Endometrial microvascular endothelial cells (primary cell): Measurements from ENCODE around the gene ADCY9. TPM values are rescaled to one million over a fixed set of nuclear protein-coding genes. Genes with fewer than 3 reads are reported as not detected.

Experiments used
- in situ Hi-C: cut with HindIII; loops from 2 replicates; pipeline ENCODE4 v1.10.0; 2017; ENCODE audit warnings: low sequenced_read_pairs, low pct_unique_long_range_greater_than_20kb; ENCODE audit errors: inconsistent ontology term
- total RNA-seq: library from RNA; depleted of rRNA; stranded (reverse); fragments of >200 nt; gene quantifications from one replicate; pipeline ENCODE4 v1.2.3, GENCODE V29; 2015; ENCODE audit errors: inconsistent ontology term

ADCY9 gene
- total RNA-seq, 1 donor from 2014 or later = 24.2 TPM

DNA sequence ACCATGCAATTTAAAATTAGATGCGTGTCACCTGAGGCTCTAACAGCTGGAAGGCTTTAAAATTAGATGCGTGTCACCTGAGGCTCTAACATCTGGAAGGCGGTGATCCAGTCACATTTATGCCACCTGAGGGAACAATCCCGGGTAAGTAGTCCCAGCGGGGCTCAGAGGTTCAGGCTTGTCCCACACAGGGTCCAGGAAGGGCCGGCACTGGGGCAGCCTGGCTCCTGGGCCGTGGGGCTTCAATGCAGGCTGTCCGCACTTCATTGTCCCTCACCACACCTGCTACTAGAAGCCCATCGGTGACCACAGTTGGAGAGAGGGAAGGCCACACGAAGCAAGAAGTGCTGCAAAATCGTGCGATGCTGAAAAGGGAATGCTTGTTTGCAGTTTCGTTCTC, 15.4 kb upstream of the ADCY9 start:
- in situ Hi-C loops = no loop called here

DNA sequence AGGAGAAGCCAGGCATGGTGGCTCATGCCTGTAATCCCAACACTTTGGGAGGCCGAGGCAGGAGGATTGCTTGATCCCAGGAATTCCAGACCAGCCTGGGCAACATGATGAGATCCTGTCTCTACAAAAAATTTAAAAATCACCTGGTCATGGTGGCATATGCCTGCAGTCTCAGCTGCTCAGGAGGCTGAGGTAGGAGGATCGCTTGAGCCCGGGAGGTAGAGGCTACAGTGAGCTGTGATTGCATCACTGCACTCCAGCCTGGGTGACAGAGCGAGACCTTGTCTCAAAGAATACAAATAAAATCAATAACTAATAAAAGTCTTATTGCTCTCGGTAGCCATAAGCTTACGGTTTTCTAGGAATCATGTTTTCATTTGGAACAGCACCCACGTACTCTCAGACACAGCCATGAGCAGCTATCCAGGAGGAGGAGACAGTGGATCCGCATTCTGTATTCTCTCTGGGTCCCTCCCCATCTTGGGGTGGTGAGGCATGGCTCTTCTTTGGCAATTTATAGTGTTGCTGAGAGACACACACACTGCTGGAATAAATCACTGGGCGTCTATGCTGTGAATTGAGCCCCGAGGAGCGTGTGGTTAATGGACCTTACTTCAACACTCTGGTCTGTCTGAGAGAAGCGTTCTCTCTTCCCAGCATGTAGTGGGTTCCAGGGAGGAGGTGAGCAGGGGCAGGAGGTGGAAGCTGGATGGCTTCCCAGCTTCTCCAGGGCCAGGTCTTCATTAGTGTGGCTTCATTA, 8.5 kb upstream of the ADCY9 start:
- in situ Hi-C loops = no loop called here

DNA sequence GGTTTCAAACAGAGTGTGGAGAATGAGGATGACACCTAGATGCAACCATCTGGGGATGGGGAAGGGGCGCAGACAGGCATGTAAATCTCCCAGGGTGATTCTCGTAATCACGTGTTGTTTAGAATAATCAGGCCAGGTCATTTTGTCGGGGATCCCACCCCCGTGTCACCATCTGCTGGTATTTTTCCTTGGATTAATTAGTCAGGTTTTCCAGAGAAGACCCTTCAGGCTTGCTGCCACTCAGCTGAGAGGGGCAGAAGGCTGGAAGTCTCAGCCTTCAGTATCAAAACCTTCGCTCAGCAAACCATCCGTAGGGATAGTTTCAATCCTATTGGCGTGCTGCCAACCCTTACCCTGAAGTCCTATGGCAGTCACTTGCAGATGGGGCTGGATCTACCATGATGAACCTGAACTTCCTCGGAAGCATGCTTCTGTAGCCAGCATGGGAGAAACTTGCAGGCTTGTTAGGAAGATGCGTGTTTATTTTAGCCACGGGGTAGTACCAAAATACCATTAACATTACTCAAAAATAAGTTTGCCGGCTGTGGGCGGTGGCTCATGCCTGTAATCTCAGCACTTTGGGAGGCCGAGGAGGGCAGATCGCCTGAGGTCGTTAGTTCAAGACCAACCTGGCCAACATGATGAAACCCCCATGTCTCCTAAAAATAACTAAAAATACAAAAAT, 7.5 kb upstream of the ADCY9 start:
- in situ Hi-C loops = no loop called here

DNA sequence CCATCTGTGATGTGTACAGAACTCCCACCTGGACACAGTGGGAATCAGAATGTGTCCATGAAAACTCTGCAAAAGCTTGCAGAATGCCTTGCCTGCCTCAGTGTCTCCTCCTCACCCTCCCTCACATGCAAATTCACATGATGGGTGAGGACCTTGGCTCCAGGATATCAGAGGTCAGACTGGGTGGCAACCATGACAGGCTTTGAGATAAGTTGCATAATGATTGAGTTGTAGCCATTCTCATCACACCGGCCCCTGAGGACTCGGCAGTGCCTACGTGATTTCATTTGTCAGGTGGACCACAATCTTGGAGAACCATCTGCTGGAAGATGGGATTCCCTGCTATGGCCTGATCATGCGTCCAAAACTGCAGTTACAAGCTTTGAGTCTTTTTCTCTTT, 3.9 kb upstream of the ADCY9 start:
- in situ Hi-C loops = no loop called here

- in situ Hi-C loops = no loop called here
These were observed 972 bp upstream of the ADCY9 start for GRCh38 chr16:4117250-4117578.

- in situ Hi-C loops = no loop called here
These were observed 308 bp downstream of the ADCY9 start for GRCh38 chr16:4115949-4116318.

DNA sequence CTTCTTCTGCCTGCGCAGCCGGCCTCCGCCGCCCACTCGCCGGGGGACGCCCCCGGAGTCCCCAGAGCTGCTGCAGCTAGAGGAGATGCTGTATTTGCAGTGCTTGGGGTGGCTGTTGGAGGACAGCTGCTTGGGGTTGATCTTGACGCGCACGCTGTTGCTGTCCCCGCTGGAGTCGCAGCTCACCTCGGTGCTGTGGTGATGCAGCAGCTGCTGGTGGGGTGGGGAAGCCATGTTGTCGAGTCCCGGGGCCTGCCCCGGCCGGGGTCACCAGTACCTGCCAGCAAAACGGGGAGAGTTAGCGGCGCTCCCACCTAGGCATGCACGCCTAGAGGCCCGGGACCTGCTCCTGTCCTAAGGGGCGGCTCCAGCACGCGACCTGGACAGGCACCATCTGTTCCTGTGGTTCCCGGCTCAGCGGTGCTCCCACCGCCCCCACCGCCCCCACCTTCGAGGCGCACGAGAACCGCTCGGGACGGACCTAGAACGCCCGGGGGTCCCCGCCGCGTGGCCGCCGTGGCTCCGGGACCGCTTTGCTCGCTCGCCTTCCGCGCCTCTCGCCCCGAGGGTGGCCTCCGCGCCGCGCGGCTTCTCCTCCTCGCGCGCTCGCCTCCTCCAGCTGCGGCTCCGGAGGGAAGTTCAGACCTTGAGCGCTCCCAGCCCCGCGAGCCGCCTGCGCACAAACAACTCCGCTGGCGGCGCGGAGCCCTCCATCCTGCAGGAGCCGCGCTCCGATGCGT, 863 bp downstream of the ADCY9 start:
- in situ Hi-C loops = no loop called here

DNA sequence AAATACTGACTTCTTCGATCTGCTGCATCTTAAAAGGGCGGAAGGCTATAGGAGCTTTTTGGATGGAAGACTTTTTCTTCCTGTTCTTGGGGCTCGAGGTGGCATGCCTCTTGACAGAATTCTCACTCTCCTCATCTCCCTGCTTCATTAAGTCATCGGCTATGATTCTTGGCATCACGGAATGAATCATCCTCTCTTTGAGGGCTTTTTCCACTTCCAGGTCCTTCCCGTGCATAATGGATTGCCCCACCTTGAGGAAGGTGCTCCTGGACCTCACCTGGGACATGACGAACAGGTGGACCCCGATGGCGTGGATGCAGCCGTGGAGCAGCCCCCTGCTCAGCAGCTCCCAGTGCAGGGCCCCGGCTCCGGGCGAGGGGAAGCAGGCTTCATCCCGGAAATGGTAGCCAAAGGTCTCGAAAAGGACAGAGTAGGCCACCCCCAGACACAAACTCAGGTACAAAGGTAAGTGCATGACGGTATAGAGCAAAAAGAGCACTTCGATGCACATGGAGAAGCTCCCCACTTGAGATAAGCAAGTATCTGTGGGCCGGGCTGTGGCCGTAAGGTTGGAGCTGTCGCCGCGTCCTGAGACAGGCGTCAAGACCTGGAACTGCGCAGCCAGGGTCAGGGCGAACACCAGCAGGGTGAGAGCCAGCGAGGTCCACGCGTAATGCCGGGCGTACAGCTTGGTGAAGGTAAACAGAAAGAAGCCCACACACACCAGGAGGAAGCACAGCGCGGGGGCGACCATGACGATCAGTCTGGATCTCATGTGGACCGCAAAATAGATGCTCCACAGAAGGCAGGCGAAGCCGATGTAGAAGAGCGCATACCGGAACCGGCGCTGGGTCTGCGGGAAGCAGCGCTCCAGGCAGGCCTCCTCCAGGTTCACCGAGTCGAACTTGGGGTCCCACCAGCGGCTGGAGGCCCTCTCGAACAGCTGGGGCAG, 1.7 kb downstream of the ADCY9 start:
- in situ Hi-C loops = no loop called here

GRCh38 chr16:4113358-4114256, 2.6 kb downstream of the ADCY9 start:
- in situ Hi-C loops = no loop called here

GRCh38 chr16:4111748-4112696, 4.2 kb downstream of the ADCY9 start:
- in situ Hi-C loops = no loop called here

- in situ Hi-C loops = no loop called here
These were observed 5.6 kb downstream of the ADCY9 start for GRCh38 chr16:4110680-4111079.

- in situ Hi-C loops = no loop called here
These were observed 6.2 kb downstream of the ADCY9 start for GRCh38 chr16:4110065-4110464.

GRCh38 chr16:4109250-4109736, 6.9 kb downstream of the ADCY9 start:
- in situ Hi-C loops = no loop called here

- in situ Hi-C loops = no loop called here
These were observed 9.7 kb downstream of the ADCY9 start for GRCh38 chr16:4106516-4106915.

DNA sequence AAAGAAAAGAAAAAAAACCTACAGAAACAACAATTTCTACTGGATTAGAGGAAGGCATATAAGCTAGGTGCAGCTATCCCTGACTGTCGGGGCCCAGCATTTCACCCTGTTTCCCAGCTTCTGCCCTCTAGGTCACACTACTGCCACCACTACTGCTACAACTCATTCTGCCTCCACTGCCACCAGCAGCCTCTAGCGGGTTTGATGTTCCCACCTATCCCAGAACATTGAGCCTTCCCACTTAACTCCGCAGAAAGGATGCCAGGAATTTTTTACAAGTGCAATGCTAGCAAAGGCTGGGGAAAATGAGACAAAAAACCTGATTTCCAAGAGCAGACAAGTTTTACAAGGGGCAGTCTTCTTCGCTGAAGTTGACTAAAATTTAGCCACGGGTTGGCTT, 10.4 kb downstream of the ADCY9 start:
- in situ Hi-C loops = no loop called here

- in situ Hi-C loops = no loop called here
These were observed 12.5 kb downstream of the ADCY9 start for GRCh38 chr16:4103745-4104144.
